ENCODE data around the gene UBE2E2.

UBE2E2 gene

GRCh38 chr3:23202203-23202920 lies 765 bp upstream of the UBE2E2 start:
- DNase-seq (ENCODE audit: extremely low read depth, low read depth) = no peak
- TF ChIP-seq, protein P1, sequence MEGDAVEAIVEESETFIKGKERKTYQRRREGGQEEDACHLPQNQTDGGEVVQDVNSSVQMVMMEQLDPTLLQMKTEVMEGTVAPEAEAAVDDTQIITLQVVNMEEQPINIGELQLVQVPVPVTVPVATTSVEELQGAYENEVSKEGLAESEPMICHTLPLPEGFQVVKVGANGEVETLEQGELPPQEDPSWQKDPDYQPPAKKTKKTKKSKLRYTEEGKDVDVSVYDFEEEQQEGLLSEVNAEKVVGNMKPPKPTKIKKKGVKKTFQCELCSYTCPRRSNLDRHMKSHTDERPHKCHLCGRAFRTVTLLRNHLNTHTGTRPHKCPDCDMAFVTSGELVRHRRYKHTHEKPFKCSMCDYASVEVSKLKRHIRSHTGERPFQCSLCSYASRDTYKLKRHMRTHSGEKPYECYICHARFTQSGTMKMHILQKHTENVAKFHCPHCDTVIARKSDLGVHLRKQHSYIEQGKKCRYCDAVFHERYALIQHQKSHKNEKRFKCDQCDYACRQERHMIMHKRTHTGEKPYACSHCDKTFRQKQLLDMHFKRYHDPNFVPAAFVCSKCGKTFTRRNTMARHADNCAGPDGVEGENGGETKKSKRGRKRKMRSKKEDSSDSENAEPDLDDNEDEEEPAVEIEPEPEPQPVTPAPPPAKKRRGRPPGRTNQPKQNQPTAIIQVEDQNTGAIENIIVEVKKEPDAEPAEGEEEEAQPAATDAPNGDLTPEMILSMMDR (IDR thresholded peaks at IDR 0.05; ENCODE audit: low read depth, low read length, missing control alignments) = no peak
- H3K4me3 ChIP-seq (replicated peaks; ENCODE audit: low read depth, low read length) = peak overlapping the region; percentile 82

GRCh38 chr3:23203708-23204330 lies 692 bp downstream of the UBE2E2 start:
- H3K4me3 ChIP-seq (replicated peaks; ENCODE audit: low read depth, low read length) = peak overlapping the region; percentile 82
- TF ChIP-seq, protein P1 (IDR thresholded peaks at IDR 0.05; ENCODE audit: low read depth, low read length, missing control alignments) = no peak
- no peak for DNase-seq (ENCODE audit: extremely low read depth, low read depth)

- TF ChIP-seq, protein P1 (IDR thresholded peaks at IDR 0.05; ENCODE audit: low read depth, low read length, missing control alignments) = no peak
- no peak for DNase-seq (ENCODE audit: extremely low read depth, low read depth)
- H3K4me3 ChIP-seq (replicated peaks; ENCODE audit: low read depth, low read length) = no peak overlapping the region
Observed at GRCh38 chr3:23206366-23206765, 3.2 kb downstream of the UBE2E2 start.

DNA sequence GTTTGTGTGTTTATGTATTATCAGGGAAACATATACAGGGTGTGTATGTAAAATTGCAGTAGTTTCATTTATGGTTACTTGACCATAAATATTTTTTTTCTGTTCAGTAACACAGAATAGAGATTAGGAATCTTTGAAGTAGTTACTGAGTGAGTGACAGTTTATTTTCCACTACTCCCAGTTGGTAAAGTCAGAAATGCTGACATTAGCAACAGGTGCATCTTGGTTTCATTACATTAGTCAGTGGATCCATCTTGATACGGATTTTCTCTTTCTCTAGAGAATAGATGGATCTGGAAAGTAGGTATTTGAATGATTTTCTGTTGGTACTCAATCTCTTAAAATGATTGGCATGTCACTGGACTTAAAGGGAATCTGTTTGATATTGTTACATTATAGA lies 6.0 kb downstream of the UBE2E2 start:
- DNase-seq (ENCODE audit: extremely low read depth, low read depth) = no peak
- TF ChIP-seq, protein P1 (IDR thresholded peaks at IDR 0.05; ENCODE audit: low read depth, low read length, missing control alignments) = no peak
- H3K4me3 ChIP-seq (replicated peaks; ENCODE audit: low read depth, low read length) = no peak overlapping the region

- no peak for DNase-seq (ENCODE audit: extremely low read depth, low read depth)
- no peak overlapping the region for H3K4me3 ChIP-seq (replicated peaks; ENCODE audit: low read depth, low read length)
- TF ChIP-seq, protein P1 (IDR thresholded peaks at IDR 0.05; ENCODE audit: low read depth, low read length, missing control alignments) = no peak
Observed at GRCh38 chr3:23209747-23210487, 6.8 kb downstream of the UBE2E2 start.

DNA sequence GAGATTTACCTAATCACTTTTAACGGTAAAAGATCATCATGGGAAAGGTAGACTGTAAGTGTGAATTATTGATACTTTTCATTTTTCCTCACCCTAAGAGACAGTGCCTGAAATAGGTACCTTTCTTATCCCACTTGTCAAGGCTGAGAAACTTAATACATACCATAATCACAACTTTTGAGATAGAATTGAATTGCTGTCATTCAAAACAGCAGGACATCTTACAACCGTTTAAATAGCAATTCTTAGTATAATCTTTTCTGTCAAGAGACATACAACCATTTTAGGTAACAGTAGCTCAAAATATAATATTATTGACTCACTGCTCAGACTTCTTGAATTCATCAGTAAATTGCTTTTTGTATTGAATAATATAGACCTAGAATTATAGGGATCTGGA lies 10.7 kb downstream of the UBE2E2 start:
- DNase-seq (ENCODE audit: extremely low read depth, low read depth) = no peak
- TF ChIP-seq, protein P1 (IDR thresholded peaks at IDR 0.05; ENCODE audit: low read depth, low read length, missing control alignments) = no peak
- no peak overlapping the region for H3K4me3 ChIP-seq (replicated peaks; ENCODE audit: low read depth, low read length)

Measured in HFF-Myc (cell line).